Middle frontal gyrus (tissue), 1 donor: ENCODE measurements around the gene TAS1R2.
"Not testable (repeated sequence)": the region's sequence is repeated elsewhere in the genome, so short reads cannot be mapped to it uniquely, and the experiment has no call there.

ENCODE experiments used
- DNase-seq: peaks from one replicate; pipeline ENCODE4 v3.0.0-alpha.2; 2015; ENCODE audit warnings: low spot score; ENCODE audit errors: extremely low spot score

Gene TAS1R2

GRCh38 chr1:18869847-18870594 is 10.6 kb upstream of the TAS1R2 start:
- no peak for DNase-seq

GRCh38 chr1:18868801-18869424 is 9.5 kb upstream of the TAS1R2 start:
- DNase-seq, result no peak

- no peak for DNase-seq
Observed at GRCh38 chr1:18868354-18868753, 8.9 kb upstream of the TAS1R2 start.

GRCh38 chr1:18866846-18867245 is 7.4 kb upstream of the TAS1R2 start:
- no peak for DNase-seq

GRCh38 chr1:18866314-18866713 is 6.9 kb upstream of the TAS1R2 start:
- no peak for DNase-seq

- DNase-seq, result no peak
Observed at GRCh38 chr1:18865176-18865575, 5.7 kb upstream of the TAS1R2 start.

- DNase-seq, result no peak
Observed at GRCh38 chr1:18861590-18861989, 2.1 kb upstream of the TAS1R2 start.

- no peak for DNase-seq
Observed at GRCh38 chr1:18861082-18861481, 1.6 kb upstream of the TAS1R2 start.

GRCh38 chr1:18858070-18858688 is 1.3 kb downstream of the TAS1R2 start:
- DNase-seq, result no peak

- no peak for DNase-seq
Observed at GRCh38 chr1:18856435-18856834, 3.0 kb downstream of the TAS1R2 start.

GRCh38 chr1:18855573-18855972 is 3.9 kb downstream of the TAS1R2 start:
- no peak for DNase-seq

GRCh38 chr1:18854331-18855025 is 5.0 kb downstream of the TAS1R2 start:
- DNase-seq, result no peak

- DNase-seq, result no peak
Observed at GRCh38 chr1:18852501-18852900, 7.0 kb downstream of the TAS1R2 start.

- DNase-seq, result no peak
Observed at GRCh38 chr1:18849261-18849711, 10.2 kb downstream of the TAS1R2 start.

GRCh38 chr1:18847723-18848122 is 11.7 kb downstream of the TAS1R2 start:
- not testable (repeated sequence) for DNase-seq

- no peak for DNase-seq
Observed at GRCh38 chr1:18840145-18840544, 19.3 kb downstream of the TAS1R2 start.

- no peak for DNase-seq
Observed at GRCh38 chr1:18836654-18837053, 22.8 kb downstream of the TAS1R2 start.

- DNase-seq, result not testable (repeated sequence)
Observed at GRCh38 chr1:18832319-18832718, 27.1 kb downstream of the TAS1R2 start.

GRCh38 chr1:18831656-18832055 is 27.8 kb downstream of the TAS1R2 start:
- DNase-seq, result no peak

- DNase-seq, result no peak
Observed at GRCh38 chr1:18830596-18830995, 28.9 kb downstream of the TAS1R2 start.

- no peak for DNase-seq
Observed at GRCh38 chr1:18829671-18830070, 29.8 kb downstream of the TAS1R2 start.

- no peak for DNase-seq
Observed at GRCh38 chr1:18828224-18828623, 31.2 kb downstream of the TAS1R2 start.
